Gastroesophageal sphincter (tissue), 3 donors: ENCODE measurements around the gene TLR10.

Experiments
- EP300 ChIP-seq: sonication (generic); formaldehyde crosslinking; IDR thresholded peaks from one replicate; pipeline ENCODE4 v1.6.1; 2017; ENCODE audit warnings: antibody characterized with exemption, mild to moderate bottlenecking
- POLR2A ChIP-seq, 2 donors: fragments of 450-650 bp; IDR thresholded peaks; one replicate each; pipeline ENCODE4 v1.6.1; 2017; ENCODE audit warnings: antibody characterized with exemption in 2 of 2, mild to moderate bottlenecking in 2 of 2, moderate library complexity in 1 of 2
- POLR2AphosphoS5 ChIP-seq: sonication (generic); formaldehyde crosslinking; IDR thresholded peaks from one replicate; pipeline ENCODE4 v1.6.1; 2017; ENCODE audit warnings: antibody characterized with exemption
- TF ChIP-seq, protein P1 (sequence below), 4 experiments: fragments of 200-600 bp in 2 of 4; fragments of 450-650 bp in 2 of 4; sonication (generic) in 1 of 4; IDR thresholded peaks; one replicate each; pipeline ENCODE4 v1.5.1; 2017 to 2019; ENCODE audit warnings: antibody characterized with exemption in 4 of 4, mild to moderate bottlenecking in 2 of 4, moderate library complexity in 2 of 4

- TF ChIP-seq, protein P1, sequence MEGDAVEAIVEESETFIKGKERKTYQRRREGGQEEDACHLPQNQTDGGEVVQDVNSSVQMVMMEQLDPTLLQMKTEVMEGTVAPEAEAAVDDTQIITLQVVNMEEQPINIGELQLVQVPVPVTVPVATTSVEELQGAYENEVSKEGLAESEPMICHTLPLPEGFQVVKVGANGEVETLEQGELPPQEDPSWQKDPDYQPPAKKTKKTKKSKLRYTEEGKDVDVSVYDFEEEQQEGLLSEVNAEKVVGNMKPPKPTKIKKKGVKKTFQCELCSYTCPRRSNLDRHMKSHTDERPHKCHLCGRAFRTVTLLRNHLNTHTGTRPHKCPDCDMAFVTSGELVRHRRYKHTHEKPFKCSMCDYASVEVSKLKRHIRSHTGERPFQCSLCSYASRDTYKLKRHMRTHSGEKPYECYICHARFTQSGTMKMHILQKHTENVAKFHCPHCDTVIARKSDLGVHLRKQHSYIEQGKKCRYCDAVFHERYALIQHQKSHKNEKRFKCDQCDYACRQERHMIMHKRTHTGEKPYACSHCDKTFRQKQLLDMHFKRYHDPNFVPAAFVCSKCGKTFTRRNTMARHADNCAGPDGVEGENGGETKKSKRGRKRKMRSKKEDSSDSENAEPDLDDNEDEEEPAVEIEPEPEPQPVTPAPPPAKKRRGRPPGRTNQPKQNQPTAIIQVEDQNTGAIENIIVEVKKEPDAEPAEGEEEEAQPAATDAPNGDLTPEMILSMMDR (IDR thresholded peaks at IDR 0.05): no peak
- TF ChIP-seq EP300 (no peak), POLR2AphosphoS5 (no peak), POLR2A (IDR thresholded peaks at IDR 0.05) (no peak)
Observed at GRCh38 chr4:38785901-38786402, 3.2 kb upstream of the TLR10 start.
